ENCODE results near the gene TSPO. TPM values are rescaled to one million over a fixed set of nuclear protein-coding genes. Genes with fewer than 3 reads are reported as not detected.

TSPO gene
- total RNA-seq, 2 donors from 2014 or later: 266 to 426 TPM

DNA sequence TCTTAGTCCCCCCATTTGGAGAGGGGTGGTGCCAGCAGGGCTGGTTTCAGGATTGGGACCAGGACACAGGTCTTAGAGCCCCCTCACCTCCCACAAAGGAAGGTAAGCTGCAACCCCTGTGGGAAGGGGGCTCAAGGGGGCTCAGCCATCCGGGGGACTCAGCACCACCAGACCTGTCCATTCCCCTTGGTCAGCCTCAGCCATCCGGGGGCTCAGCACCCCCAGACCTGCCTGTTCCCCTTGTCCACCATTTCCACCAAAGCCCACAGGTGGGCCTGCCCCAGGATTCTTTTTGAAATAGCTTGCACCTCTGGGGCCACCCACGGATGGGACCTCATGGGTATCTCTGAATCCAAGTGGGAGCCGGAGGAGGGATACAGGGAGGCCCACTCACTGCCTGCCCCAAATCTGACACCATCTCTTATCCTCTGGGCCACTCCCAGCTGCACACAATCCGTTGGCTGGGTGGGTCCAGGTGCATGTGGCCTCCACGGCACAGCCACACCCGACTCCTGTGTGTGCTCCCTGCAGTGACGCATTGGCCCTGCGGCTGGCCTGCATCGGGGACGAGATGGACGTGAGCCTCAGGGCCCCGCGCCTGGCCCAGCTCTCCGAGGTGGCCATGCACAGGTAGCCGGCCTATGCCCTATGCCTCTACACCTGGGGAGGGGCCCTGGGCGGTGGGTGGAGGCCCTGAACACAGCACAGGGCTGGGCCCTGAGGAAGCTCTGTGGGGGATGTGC is 24.0 kb upstream of the TSPO start:
- intact Hi-C loops (cut with DNase I): no loop called here
- Histone ChIP-seq H3K9me3 (no peaks in the 10 kb centered on the region), H3K27me3 (no peaks in the 10 kb centered on the region), H3K9ac (ENCODE audit: low read depth in 2 of 2, low read length in 2 of 2) (peak overlapping the region; percentile 51 to 75), H3K36me3 (no peaks in the 10 kb centered on the region), H3K4me3 (peak overlapping the region; percentile 33), H3K27ac (peak overlapping the region; percentile 82), H3K4me1 (peaks cover 10% of the 10 kb centered on the region)
- TF ChIP-seq, protein P1, sequence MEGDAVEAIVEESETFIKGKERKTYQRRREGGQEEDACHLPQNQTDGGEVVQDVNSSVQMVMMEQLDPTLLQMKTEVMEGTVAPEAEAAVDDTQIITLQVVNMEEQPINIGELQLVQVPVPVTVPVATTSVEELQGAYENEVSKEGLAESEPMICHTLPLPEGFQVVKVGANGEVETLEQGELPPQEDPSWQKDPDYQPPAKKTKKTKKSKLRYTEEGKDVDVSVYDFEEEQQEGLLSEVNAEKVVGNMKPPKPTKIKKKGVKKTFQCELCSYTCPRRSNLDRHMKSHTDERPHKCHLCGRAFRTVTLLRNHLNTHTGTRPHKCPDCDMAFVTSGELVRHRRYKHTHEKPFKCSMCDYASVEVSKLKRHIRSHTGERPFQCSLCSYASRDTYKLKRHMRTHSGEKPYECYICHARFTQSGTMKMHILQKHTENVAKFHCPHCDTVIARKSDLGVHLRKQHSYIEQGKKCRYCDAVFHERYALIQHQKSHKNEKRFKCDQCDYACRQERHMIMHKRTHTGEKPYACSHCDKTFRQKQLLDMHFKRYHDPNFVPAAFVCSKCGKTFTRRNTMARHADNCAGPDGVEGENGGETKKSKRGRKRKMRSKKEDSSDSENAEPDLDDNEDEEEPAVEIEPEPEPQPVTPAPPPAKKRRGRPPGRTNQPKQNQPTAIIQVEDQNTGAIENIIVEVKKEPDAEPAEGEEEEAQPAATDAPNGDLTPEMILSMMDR (IDR thresholded peaks at IDR 0.05): no peak
- DNase-seq: peak; percentile 92

DNA sequence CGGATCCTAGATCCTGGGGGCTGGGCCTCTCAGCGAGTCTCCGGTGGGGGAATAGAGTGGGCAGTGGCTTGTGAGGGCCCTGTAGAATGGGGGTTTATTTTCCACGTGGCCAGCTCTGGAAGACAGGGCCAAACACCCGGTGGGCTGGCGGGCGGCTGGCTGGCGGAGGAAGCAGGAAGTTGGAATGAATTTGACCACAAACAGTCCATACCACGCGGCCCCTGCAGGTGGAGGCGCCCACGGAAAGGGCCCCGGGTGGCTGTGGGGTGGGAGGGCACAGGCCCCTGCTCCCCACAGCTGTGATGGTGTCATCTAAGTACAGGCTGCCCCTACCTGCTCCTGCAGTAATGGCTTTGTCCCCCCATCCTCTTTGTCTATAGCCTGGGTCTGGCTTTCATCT is 23.2 kb upstream of the TSPO start:
- no peaks in the 10 kb centered on the region for H3K27me3 ChIP-seq
- intact Hi-C loops (cut with DNase I): no loop called here
- H3K4me1 ChIP-seq: peaks cover 10% of the 10 kb centered on the region
- no peak for DNase-seq
- no peaks in the 10 kb centered on the region for H3K36me3 ChIP-seq
- H3K9me3 ChIP-seq: no peaks in the 10 kb centered on the region
- H3K27ac ChIP-seq: peak overlapping the region; percentile 82
- TF ChIP-seq, protein P1 (IDR thresholded peaks at IDR 0.05): no peak
- H3K9ac ChIP-seq (ENCODE audit: low read depth in 2 of 2, low read length in 2 of 2): peak overlapping the region; percentile 51 to 75
- peak overlapping the region; percentile 33 for H3K4me3 ChIP-seq

DNA sequence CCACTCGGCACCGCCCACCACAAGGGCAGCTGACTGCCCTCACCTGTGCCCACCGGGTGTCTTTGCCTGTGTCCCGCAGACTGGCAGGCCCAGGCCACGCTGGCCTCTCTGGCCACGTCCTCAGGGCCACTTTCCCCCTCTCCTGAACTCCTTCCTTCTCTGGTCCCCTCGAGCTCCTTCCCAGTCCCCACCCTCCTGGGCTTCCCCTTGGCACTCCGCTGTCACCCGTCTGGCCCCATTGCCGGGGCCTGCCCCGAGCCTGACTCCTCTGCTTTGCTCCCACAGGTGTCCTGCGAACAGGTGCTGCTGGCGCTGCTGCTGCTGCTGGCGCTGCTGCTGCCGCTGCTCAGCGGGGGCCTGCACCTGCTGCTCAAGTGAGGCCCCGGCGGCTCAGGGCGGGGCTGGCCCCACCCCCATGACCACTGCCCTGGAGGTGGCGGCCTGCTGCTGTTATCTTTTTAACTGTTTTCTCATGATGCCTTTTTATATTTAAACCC is 22.4 kb upstream of the TSPO start:
- H3K9ac ChIP-seq (ENCODE audit: low read depth in 2 of 2, low read length in 2 of 2): peak overlapping the region; percentile 52 to 75
- TF ChIP-seq, protein P1 (IDR thresholded peaks at IDR 0.05): no peak
- peak overlapping the region; percentile 33 for H3K4me3 ChIP-seq

DNA sequence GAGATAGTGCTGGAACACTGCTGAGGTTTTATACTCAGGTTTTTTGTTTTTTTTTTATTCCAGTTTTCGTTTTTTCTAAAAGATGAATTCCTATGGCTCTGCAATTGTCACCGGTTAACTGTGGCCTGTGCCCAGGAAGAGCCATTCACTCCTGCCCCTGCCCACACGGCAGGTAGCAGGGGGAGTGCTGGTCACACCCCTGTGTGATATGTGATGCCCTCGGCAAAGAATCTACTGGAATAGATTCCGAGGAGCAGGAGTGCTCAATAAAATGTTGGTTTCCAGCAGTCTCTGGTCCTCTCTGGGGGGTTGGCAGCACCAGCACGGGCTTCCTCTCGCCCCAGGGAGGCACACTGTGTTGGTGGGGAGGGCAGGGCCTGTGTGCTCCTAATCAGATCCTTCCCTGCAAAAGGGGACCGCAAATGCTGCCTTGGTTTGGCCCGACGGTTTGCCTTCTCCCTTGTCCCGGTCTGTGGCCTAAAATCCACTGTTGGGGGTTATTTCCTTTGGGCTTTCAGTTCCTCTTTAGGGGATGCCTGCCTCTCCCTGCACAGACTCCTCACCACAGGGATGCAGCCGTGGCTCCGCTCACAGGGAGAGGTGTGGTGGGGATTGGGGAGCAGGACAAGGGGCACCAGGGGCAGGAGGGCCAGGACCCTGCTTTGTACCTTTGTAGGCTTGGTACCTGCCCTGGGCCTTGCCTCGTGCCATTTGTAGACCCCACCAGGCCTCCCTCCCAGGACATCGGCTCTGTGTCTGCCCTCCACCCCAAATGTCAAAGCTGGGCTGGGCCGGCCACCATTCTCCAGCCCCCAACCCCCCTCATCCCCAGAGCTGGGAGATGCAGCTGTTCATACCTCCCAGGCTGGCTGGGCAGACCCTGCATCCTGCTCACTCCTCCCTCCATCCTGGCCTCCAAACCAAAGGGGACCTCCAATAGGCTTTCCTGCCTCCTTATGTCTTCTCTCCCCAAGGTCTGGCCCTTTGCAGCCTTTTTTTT is 21.6 kb upstream of the TSPO start:
- no peak for DNase-seq

More for the DNA sequence above, 22.4 kb upstream of the TSPO start:
- H3K4me1 ChIP-seq: peaks cover 10% of the 10 kb centered on the region
- H3K36me3 ChIP-seq: no peaks in the 10 kb centered on the region
- no peaks in the 10 kb centered on the region for H3K9me3 ChIP-seq
- DNase-seq: peak; percentile 86
- no peaks in the 10 kb centered on the region for H3K27me3 ChIP-seq
- H3K27ac ChIP-seq: peak overlapping the region; percentile 82
- intact Hi-C loops (cut with DNase I): no loop called here

More for the DNA sequence above, 21.6 kb upstream of the TSPO start:
- H3K9me3 ChIP-seq: no peaks in the 10 kb centered on the region
- H3K4me3 ChIP-seq: no peak overlapping the region
- intact Hi-C loops (cut with DNase I): no loop called here
- peak overlapping the region; percentile 82 for H3K27ac ChIP-seq
- H3K36me3 ChIP-seq: no peaks in the 10 kb centered on the region
- H3K27me3 ChIP-seq: no peaks in the 10 kb centered on the region
- H3K9ac ChIP-seq (ENCODE audit: low read depth in 2 of 2, low read length in 2 of 2): peak overlapping the region in 1 of 2 donors; percentile 75
- TF ChIP-seq, protein P1 (IDR thresholded peaks at IDR 0.05): no peak
- H3K4me1 ChIP-seq: peaks cover 10% of the 10 kb centered on the region

Data from colonic mucosa (tissue), 4 donors.